Ascending aorta (tissue), 2 donors: ENCODE measurements around the gene PCDHB16. TPM values are rescaled to one million over a fixed set of nuclear protein-coding genes. Genes with fewer than 3 reads are reported as not detected.
"Not testable (repeated sequence)": the region's sequence is repeated elsewhere in the genome, so short reads cannot be mapped to it uniquely, and the experiment has no call there.

Source experiments
- DNase-seq, 2 donors: peaks; one replicate each; pipeline ENCODE4 v3.0.0-alpha.2; 2019; ENCODE audit warnings: low spot score in 2 of 2
- H3K27ac ChIP-seq, 2 donors: fragments of 200-600 bp; sonication (generic); one replicate each; pipeline ENCODE4 v1.5.1; 2016 to 2017; ENCODE audit warnings: mild to moderate bottlenecking in 1 of 2
- H3K27me3 ChIP-seq: fragments of 200-600 bp; sonication (generic); one replicate; pipeline ENCODE4 v1.5.1; 2017
- H3K36me3 ChIP-seq, 2 donors: fragments of 200-600 bp; sonication (generic); one replicate each; pipeline ENCODE4 v1.5.1; 2016
- H3K4me1 ChIP-seq, 2 donors: fragments of 200-600 bp; sonication (generic); one replicate each; pipeline ENCODE4 v1.5.1; 2016 to 2017; ENCODE audit warnings: mild to moderate bottlenecking in 1 of 2
- H3K4me3 ChIP-seq, 2 donors: fragments of 200-600 bp; sonication (generic); one replicate each; pipeline ENCODE4 v1.5.1; 2016 to 2017; ENCODE audit warnings: mild to moderate bottlenecking in 1 of 2
- H3K9me3 ChIP-seq, 2 donors: fragments of 200-600 bp; sonication (generic); one replicate each; pipeline ENCODE4 v1.5.1; 2016
- CTCF ChIP-seq, 3 experiments: fragments of 200-600 bp in 2 of 3; fragments of 450-650 bp in 1 of 3; sonication (generic) in 2 of 3; IDR thresholded peaks; one replicate each; pipeline ENCODE4 v1.5.1; 2016 to 2019; ENCODE audit warnings: antibody characterized with exemption in 3 of 3, mild to moderate bottlenecking in 1 of 3, moderate library complexity in 1 of 3
- intact Hi-C: fragments of 100-400 bp; cut with DNase I; formaldehyde crosslinking; loops from one replicate; pipeline ENCODE4 v1.15.1; 2023
- total RNA-seq: library from RNA; depleted of rRNA; stranded (reverse); fragments of >200 nt; gene quantifications from one replicate; pipeline ENCODE4 v1.1.0, GENCODE V29; 2016

Gene PCDHB16
- 18.3 TPM for total RNA-seq

- Histone ChIP-seq H3K36me3 (no peaks in the 10 kb centered on the region), H3K27ac (peak within 1 kb of the TSS; percentile 45 to 57), H3K4me3 (peak within 1 kb of the TSS; percentile 44 to 58), H3K9me3 (peaks cover 32 to 75% of the 10 kb centered on the region in 2 donors), H3K4me1 (no peaks in the 10 kb centered on the region), H3K27me3 (no peaks in the 10 kb centered on the region)
- intact Hi-C loops = loop anchor here (2.0 kb wide), 1 partner anchor 377 kb away; no protein-coding TSS in a partner anchor
- DNase-seq = peak in 1 of 2 donors; percentile 68
- TF ChIP-seq CTCF (IDR thresholded peaks at IDR 0.05) = peak in 2 of 3 experiments; percentile 26 to 41
These were observed at the start of gene PCDHB16 for GRCh38 chr5:141182248-141182647. TSS of gene PCDHB16 (plus strand) at chr5:141182387. CDS start at chr5:141182560, 173 bp downstream.

DNA sequence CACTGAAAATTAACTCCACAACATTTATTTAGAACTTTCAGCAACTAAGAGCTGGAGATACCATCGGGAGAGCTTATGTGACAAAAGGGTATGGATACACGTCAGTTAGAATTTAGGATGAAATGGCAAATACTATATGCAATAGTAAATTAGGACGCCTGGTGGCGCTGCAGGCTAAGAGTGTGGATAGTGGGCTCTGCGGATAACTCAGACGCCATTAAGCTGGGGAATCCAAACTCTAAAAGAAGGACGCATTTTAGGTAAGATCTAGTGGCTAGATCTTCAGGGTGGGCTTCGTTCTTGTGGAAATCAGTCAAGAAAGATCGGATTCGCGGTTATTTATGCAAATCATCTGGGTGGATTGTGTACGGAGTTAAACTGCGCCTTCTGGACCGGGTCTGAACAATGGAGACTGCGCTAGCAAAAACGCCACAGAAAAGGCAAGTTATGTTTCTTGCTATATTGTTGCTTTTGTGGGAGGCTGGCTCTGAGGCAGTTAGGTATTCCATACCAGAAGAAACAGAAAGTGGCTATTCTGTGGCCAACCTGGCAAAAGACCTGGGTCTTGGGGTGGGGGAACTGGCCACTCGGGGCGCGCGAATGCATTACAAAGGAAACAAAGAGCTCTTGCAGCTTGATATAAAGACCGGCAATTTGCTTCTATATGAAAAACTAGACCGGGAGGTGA, 47.0 kb upstream of the PCDHB16 start, which contains the start of gene PCDHB5:
PCDHB5 (plus strand) TSS at position 177 of the 688 bp plus-strand sequence; CDS start at position 406, 229 bp downstream.
- no peak for DNase-seq
- Histone ChIP-seq H3K36me3 (no peaks in the 10 kb centered on the region), H3K9me3 (peaks cover 45 to 83% of the 10 kb centered on the region in 2 donors), H3K27me3 (no peaks in the 10 kb centered on the region), H3K4me1 (no peaks in the 10 kb centered on the region), H3K4me3 (peak within 1 kb of the TSS; percentile 31 to 53), H3K27ac (no peak within 1 kb of the TSS)
- intact Hi-C loops = no loop called here
- TF ChIP-seq CTCF (IDR thresholded peaks at IDR 0.05) = peak in 2 of 3 experiments; percentile 16 to 39

DNA sequence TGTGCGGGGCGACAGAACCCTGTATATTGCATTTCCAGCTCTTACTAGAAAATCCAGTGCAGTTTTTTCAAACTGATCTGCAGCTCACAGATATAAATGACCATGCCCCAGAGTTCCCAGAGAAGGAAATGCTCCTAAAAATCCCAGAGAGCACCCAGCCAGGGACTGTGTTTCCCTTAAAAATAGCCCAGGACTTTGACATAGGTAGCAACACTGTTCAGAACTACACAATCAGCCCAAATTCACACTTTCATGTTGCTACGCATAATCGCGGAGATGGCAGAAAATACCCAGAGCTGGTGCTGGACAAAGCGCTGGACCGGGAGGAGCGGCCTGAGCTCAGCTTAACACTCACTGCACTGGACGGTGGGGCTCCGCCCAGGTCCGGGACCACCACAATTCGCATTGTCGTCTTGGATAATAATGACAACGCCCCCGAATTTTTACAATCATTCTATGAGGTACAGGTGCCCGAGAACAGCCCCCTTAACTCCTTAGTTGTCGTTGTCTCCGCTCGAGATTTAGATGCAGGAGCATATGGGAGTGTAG, 46.4 kb upstream of the PCDHB16 start:
- no peak for TF ChIP-seq CTCF (IDR thresholded peaks at IDR 0.05)
- H3K9me3 ChIP-seq = peaks cover 49 to 88% of the 10 kb centered on the region in 2 donors
- no peaks in the 10 kb centered on the region for H3K27me3 ChIP-seq
- peak overlapping the region; percentile 31 to 53 for H3K4me3 ChIP-seq
- intact Hi-C loops = no loop called here
- H3K27ac ChIP-seq = no peak overlapping the region
- H3K36me3 ChIP-seq = no peaks in the 10 kb centered on the region
- H3K4me1 ChIP-seq = no peaks in the 10 kb centered on the region
- no peak for DNase-seq

DNA sequence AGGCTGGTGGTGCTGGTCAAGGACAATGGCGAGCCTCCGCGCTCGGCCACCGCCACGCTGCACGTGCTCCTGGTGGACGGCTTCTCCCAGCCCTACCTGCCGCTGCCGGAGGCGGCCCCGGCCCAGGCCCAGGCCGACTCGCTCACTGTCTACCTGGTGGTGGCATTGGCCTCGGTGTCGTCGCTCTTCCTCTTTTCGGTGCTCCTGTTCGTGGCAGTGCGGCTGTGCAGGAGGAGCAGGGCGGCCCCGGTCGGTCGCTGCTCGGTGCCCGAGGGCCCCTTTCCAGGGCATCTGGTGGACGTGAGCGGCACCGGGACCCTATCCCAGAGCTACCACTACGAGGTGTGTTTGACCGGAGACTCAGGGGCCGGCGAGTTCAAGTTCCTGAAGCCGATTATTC, 44.8 kb upstream of the PCDHB16 start:
- H3K4me1 ChIP-seq, H3K36me3 ChIP-seq, H3K4me3 ChIP-seq, DNase-seq, intact Hi-C loops, H3K27me3 ChIP-seq, H3K27ac ChIP-seq: not testable (repeated sequence)
- H3K9me3 ChIP-seq = peaks cover 46 to 94% of the 10 kb centered on the region in 2 donors

DNA sequence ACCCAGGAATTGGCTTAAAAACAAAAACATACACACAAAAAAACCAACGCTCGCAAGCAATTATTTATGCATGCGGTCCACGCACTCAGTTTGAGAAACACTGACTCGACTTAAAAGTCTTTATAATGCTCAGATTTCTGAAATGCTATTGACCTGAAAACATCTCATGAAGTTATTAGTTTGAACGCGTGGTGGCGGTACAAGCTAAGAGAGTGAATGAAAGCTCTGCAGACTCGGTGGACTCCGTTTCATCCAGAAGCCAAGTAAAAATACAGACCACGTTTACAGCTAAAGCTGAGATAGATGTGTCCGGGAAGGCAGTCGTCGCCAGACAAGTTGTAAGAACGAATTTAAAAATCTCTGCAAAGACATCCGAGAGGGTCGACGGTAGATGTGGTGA, 32.4 kb upstream of the PCDHB16 start, which contains the start of gene PCDHB6:
PCDHB6 (plus strand) TSS at position 246 of the 400 bp plus-strand sequence. CDS start 201 bp downstream, outside the sequence.
- no peaks in the 10 kb centered on the region for H3K36me3 ChIP-seq
- H3K27ac ChIP-seq = no peak within 1 kb of the TSS
- no peak for DNase-seq
- TF ChIP-seq CTCF (IDR thresholded peaks at IDR 0.05) = no peak
- H3K9me3 ChIP-seq = peaks cover 41 to 82% of the 10 kb centered on the region in 2 donors
- intact Hi-C loops = no loop called here
- no peaks in the 10 kb centered on the region for H3K4me1 ChIP-seq
- H3K4me3 ChIP-seq = peak within 1 kb of the TSS; percentile 18 to 28
- no peaks in the 10 kb centered on the region for H3K27me3 ChIP-seq
